Stimulated activated CD4-positive, alpha-beta T cell treated with anti-CD3 and anti-CD28 coated beads, Interleukin-1b, Interleukin-23, amount 100 ng/mL, for 1 hour (primary cell): Measurements from ENCODE around the gene MGP.

ENCODE experiments used
- DNase-seq, 2 donors: peaks; one replicate each; pipeline ENCODE4 v3.0.0-alpha.2; 2020; ENCODE audit warnings: low read depth in 2 of 2

The MGP gene

DNA sequence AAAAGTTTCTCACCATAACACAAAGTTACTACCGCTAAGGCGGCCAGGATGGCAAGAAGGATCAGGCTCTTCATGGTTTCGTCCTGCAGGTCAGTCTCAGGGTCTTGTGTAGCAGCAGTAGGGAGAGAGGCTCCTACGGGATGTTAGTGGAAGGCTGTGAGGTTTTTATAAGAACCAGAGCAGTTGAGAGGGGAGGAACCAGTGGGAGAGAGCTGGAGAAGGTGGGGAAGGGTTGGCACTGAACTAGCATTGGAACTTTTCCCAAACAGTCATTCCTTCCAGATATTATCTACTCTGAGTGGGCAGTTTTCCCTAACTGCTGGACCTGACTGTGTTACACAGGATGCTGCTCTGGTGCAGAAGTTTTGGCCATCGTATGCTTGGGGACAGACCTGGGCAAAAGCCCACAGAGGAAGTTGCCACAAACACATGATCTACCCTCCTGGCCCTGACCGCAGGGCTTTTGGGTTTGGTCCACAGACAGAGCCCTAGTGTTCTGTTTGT lies at the start of gene MGP:
Gene MGP, minus strand, starts transcription at position 137 of the 504 bp plus-strand sequence. Its CDS starts 63 bp downstream, at position 74.
- DNase-seq: no peak

DNA sequence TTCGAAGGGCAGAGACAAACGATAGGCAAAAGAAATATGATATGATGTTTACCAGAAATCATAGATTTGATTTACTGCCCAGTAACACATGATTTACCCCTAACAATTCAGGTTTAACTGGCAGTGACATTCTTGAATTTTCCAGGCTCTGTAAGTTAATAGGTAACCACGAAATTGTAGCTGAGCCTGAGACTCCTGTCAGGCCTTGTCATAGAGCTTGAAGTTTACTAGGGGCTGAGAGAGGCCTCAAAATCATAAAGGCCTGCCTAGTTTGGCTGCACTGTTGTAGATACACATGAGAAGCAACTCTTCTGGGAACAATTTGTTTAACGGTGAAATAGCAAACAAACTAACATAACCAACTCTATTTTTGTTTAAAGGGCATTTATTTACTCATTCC lies 49.4 kb upstream of the MGP start:
- no peak for DNase-seq

GRCh38 chr12:14934511-14934910 lies 48.9 kb upstream of the MGP start:
- DNase-seq: no peak

- DNase-seq: no peak
Observed at GRCh38 chr12:14931791-14932560, 46.3 kb upstream of the MGP start.

DNA sequence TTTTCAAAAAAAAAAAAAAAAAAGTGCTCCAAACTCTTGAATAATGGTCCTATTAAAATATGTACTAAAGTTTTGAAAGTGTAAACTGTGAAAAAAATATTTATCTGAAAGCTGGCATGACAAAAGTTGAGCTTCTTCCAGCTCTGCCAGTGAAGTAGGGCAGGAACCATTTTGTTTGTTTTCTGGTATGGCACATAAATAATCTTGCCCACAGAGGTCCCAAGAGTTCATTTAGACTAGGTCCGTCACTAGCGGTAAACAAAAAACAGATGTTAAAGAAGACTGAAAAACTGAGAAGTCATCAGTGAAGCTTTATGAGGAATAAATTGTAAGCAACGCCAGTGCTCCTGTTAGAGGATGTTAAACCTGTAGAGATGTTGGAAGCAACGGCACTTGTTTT lies 45.7 kb upstream of the MGP start:
- no peak for DNase-seq

GRCh38 chr12:14930299-14930698 lies 44.6 kb upstream of the MGP start:
- DNase-seq: no peak

GRCh38 chr12:14928931-14929330 lies 43.3 kb upstream of the MGP start:
- no peak for DNase-seq

DNA sequence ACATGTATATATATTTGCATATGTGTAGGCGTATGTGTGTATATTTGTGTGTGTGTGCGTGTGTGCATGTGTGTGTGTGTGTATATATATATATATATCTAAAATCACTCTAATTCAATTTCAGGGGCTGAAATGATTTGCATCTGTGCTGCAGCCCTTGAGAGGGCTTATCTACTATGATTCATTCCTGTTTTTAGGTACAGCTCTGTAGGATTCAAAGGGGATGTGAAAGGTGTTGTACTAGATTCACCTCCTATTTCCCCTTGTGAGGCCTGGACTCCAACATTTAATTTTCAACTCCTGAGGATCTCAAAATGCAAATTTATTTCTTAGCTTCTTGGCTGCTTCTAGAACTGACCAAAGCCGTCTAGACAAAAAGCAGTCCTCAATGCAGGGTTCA lies 41.6 kb upstream of the MGP start:
- no peak for DNase-seq

- no peak for DNase-seq
Observed at GRCh38 chr12:14924541-14924940, 38.9 kb upstream of the MGP start.

GRCh38 chr12:14923944-14924343 lies 38.3 kb upstream of the MGP start:
- DNase-seq: no peak

GRCh38 chr12:14921218-14921617 lies 35.6 kb upstream of the MGP start:
- DNase-seq: no peak

DNA sequence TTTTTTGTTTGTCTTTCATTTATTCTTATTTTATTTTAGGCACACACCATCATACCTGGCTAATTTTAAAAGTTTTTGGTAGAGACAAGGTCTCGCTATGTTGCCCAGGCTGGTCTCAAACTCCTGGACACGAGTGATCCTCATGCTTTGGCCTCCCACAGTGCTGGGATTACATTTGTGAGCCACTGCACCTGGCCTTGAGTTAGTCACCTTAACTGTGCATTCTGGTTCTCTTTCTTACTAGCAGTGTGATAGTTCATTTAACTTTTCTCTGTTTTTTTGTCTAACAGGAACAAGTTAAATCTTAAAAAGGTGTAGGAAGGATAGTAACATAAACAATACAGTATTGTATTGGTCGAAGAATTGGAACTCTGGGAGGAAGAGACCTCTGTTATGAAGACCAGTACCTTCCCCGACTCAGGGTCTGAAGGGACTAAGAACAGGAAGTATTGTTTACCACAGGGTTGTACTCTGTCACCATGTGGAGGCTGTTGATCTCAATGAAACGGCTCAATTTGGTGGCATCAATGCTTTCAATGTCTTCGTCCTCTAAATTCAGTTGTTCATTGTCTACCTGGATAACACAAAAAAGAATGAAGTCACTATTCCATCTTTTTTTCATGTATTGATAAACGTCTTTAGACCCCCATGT lies 34.9 kb upstream of the MGP start:
- DNase-seq: no peak

DNA sequence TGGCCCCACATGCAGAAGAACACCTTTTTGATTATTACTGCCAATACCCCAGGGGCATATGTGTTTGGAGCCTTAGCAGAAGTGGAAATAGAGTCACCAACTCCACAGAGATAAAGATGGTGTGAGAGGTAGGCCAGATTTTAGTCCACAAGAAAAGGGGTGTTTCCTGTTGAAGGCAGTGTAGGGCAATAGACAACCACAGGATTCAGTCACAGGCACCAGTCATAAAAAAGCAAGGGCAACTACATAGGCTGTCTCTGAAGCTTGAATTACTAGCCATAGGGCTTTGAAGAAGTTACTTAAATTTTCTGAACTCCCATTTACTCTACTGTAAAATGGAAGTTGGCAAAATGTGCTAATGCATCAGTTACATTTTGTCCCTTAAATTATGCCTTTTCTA lies 33.8 kb upstream of the MGP start:
- DNase-seq: no peak

DNA sequence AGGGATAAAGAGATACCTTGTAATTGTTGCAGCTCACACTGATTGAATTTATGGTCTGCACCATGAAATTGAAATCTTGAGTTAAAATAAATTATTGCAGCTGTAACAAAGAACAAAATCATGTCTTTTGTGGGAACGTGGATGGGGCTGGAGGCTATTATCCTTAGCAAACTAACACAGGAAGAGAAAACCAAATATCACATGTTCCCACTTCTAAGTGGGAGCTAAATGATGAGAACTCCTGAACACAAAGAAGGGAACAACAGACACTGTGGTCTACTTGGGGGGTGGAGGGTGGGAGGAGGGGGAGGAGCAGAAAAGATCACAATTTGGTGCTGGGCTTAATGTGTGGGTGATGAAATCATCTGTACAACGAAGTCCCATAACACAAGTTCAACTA lies 30.1 kb upstream of the MGP start:
- no peak for DNase-seq

- no peak for DNase-seq
Observed at GRCh38 chr12:14913381-14913781, 27.7 kb upstream of the MGP start.

DNA sequence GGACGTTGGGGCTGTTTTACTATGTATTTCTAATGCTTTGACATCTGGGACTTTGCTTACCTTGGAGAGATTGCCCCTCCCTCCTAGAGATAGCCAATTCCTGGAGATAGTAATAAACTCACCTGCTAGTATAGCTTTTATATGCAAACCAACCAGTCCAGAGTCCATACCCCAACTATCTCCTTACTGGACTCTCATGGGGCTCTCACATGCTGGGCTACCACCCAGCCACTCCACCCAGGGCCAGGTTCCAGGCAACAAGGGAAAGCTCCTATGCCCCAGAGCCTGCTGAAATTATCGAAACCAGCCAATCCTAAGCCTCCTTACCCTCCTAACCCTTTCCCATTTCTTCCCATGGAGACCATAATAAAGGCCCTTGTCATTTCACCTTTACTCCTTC lies 25.5 kb upstream of the MGP start:
- DNase-seq: no peak

DNA sequence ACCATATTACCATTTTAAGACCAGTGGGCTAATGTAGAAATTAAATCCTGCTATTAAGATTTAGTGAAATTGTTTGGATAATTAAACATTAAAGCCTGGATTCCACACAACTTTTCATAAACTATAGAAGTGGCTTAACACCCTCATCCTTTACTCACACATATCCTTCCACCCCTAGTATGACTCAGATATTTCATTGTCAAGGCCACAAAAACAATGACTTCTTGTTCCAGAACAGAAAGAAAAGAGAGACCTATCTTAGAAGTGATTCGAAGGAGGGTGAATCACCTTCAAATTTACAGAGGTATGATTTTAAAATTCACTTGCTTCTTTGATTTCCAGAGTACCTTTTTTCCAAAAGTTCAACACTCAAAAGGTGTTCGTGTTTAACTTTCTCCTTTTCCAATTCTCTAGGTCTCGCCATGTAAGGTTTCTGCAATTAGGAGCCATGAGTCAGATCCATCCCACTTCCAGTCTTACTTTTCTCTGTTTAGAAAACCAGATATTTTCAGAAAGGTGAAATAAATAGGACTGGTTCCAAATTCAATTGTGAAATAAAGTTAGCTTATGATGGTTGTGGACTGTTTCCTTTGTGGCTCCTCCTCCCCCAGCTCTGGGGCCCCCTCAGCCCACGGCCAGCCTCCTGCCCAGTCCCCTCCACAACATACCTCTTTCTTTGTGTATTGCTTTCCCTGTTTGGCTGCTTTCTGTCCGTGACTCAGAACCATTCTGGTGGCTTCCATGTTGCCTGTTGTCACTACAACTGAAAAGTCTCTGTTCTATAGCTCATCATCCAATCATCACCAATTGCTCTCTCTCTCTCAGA lies 24.6 kb upstream of the MGP start:
- no peak for DNase-seq

GRCh38 chr12:14907953-14908352 lies 22.3 kb upstream of the MGP start:
- DNase-seq: no peak

DNA sequence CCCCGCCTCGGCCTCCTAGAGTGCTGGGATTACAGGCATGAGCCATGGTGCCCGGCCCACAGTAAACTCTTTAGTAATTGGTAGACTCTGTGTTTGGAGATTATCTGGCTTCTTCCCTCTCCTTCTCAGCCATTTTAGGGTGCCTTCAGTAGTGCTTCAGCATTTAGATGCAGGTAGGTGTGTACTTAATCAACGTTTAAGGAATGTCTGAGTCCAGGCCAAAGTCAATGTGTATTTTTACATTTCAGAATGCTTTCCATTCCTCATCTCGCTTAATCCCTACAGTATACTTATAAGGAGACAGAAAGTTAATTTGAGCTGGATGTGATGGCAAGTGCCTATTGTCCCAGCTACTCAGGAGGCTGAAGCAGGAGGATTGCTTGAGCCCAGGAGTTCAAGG lies 20.5 kb upstream of the MGP start:
- no peak for DNase-seq

DNA sequence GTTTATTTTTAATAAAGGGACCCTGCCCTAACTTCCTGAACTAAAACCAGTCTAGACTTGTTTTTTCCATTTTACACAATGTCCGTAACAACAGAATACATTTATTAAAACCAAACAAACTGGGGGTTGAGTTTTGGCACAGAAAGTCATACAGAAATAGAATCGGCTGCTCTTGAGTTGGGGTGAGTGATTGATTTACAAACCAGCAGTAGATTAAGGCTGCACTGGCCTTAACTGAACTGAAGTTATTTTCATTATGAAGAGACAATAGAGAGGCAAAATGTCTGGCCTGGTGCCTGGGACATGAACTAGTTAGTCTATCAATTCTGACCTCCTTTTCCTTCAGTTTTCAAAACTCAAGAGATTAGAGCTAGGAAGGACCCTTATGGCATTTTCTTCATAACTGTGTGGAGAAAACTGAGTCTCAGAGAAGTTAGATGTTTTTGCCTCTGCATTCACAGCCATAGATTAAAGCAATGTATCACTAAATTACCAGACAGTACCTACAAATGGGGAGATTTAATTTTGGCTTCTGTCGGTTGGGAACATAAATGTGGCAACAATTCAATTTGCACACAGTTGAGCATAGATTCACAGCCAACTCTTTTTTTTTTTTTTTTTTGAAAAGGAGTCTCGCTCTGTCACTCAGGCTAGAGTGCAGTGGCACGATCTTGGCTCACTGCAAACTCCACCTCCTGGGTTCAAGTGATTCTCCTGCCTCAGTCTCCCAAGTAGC lies 19.8 kb upstream of the MGP start:
- DNase-seq: no peak

- no peak for DNase-seq
Observed at GRCh38 chr12:14904854-14905253, 19.2 kb upstream of the MGP start.
